ENCODE results near the gene KLHDC4.

The KLHDC4 gene

DNA sequence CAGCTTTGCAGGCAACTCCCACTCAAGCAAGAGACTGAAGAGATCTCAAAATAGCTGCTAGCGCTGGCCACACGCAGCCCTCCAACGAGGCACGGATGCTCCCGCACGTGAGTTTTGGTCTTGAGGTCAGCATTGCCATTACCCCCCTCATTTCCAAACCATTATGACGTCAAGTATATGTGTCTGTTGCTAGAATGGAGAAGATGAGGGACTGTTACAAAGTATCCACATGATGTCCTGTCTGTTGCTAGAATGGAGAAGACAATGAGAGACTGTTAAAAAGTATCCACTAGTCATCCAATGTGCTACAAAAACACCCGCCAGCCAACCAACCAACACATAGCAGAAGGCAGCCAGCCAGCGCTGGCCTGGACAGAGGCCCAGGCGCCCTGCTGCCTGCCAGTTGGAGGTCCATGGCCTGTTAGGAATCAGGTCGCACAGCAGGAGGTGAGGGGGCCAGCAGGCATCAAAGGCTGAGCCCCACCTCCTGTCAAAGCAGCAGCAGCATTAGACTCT lies 24.8 kb downstream of the KLHDC4 start:
- TF ChIP-seq, protein P1, sequence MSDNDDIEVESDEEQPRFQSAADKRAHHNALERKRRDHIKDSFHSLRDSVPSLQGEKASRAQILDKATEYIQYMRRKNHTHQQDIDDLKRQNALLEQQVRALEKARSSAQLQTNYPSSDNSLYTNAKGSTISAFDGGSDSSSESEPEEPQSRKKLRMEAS (IDR thresholded peaks at IDR 0.05; ENCODE audit: low read depth, low read length), result no peak
- TF ChIP-seq MYC (IDR thresholded peaks at IDR 0.05; ENCODE audit: low read depth, low read length) (no peak), POLR2A (IDR thresholded peaks at IDR 0.05; ENCODE audit: extremely low read depth, insufficient read length) (no peak)
- TF ChIP-seq, protein P2, sequence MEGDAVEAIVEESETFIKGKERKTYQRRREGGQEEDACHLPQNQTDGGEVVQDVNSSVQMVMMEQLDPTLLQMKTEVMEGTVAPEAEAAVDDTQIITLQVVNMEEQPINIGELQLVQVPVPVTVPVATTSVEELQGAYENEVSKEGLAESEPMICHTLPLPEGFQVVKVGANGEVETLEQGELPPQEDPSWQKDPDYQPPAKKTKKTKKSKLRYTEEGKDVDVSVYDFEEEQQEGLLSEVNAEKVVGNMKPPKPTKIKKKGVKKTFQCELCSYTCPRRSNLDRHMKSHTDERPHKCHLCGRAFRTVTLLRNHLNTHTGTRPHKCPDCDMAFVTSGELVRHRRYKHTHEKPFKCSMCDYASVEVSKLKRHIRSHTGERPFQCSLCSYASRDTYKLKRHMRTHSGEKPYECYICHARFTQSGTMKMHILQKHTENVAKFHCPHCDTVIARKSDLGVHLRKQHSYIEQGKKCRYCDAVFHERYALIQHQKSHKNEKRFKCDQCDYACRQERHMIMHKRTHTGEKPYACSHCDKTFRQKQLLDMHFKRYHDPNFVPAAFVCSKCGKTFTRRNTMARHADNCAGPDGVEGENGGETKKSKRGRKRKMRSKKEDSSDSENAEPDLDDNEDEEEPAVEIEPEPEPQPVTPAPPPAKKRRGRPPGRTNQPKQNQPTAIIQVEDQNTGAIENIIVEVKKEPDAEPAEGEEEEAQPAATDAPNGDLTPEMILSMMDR (IDR thresholded peaks at IDR 0.05; ENCODE audit: low read depth, low read length), result no peak
- H3K4me3 ChIP-seq (ENCODE audit: low read depth, low read length), result no peak overlapping the region
- DNase-seq (ENCODE audit: low read depth), result no peak

DNA sequence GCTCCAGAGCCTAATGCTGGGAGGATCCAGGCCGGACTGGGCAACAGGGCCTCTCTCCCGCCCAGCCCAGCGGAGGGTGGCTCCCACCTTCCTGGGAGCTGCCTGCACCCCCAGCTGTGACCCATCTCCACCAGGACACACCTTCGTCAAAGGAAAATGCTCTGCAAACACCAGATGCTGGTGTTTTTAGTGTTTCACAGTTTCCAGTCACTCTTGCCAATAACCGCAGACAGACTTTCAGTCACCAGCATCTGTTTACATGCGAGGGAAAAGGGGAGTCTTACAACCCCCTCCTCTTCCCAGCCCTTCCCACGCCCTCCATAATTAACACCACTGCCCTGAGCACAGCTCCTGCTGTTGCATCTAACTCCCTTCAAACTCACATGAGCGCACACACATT lies 25.3 kb downstream of the KLHDC4 start:
- TF ChIP-seq, protein P2 (IDR thresholded peaks at IDR 0.05; ENCODE audit: low read depth, low read length), result no peak
- TF ChIP-seq, protein P1 (IDR thresholded peaks at IDR 0.05; ENCODE audit: low read depth, low read length), result no peak
- TF ChIP-seq MYC (IDR thresholded peaks at IDR 0.05; ENCODE audit: low read depth, low read length), result no peak
- TF ChIP-seq POLR2A (IDR thresholded peaks at IDR 0.05; ENCODE audit: extremely low read depth, insufficient read length), result no peak
- no peak for DNase-seq (ENCODE audit: low read depth)
- no peak overlapping the region for H3K4me3 ChIP-seq (ENCODE audit: low read depth, low read length)

DNA sequence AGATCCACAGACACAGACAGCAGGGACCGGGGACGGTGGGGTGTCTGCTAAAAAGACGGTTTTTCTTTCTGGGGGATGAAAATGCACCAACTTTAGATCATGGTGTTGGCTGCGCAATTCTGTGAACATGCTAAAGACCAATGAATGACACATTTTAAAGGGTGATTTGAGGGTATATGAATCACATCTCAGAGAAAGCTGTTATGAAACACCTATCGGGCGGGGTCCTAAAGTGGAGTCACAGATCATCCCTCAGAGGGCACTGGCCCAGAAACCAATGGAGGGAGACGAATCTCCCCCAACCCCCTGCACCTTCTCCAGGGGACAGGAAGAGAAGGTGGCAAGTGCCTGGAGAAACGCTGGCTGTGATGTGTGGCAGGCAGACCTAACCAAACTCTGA lies 26.0 kb downstream of the KLHDC4 start:
- no peak overlapping the region for H3K4me3 ChIP-seq (ENCODE audit: low read depth, low read length)
- TF ChIP-seq, protein P1 (IDR thresholded peaks at IDR 0.05; ENCODE audit: low read depth, low read length), result no peak
- TF ChIP-seq POLR2A (IDR thresholded peaks at IDR 0.05; ENCODE audit: extremely low read depth, insufficient read length), result no peak
- TF ChIP-seq, protein P2 (IDR thresholded peaks at IDR 0.05; ENCODE audit: low read depth, low read length), result no peak
- no peak for DNase-seq (ENCODE audit: low read depth)

DNA sequence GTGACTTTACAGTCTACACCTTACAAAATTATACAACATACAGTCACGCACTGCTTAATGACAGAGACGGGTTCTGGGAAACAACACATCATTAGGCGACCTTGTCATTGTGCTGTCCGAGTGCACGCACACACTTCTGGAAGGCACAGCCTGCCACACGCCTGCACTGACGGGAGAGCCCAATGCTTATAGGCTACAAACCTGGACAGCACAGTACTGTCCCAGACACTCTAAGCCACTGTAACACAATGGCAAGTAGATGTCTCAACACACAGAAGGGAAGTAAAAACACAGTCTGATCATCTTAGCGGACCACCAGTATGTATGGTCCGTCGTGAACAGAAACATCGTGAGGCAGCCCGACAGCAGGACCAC lies 29.8 kb downstream of the KLHDC4 start:
- TF ChIP-seq, protein P1 (IDR thresholded peaks at IDR 0.05; ENCODE audit: low read depth, low read length), result no peak
- TF ChIP-seq MYC (IDR thresholded peaks at IDR 0.05; ENCODE audit: low read depth, low read length) (no peak), POLR2A (IDR thresholded peaks at IDR 0.05; ENCODE audit: extremely low read depth, insufficient read length) (no peak)
- TF ChIP-seq, protein P2 (IDR thresholded peaks at IDR 0.05; ENCODE audit: low read depth, low read length), result no peak
- H3K4me3 ChIP-seq (ENCODE audit: low read depth, low read length), result no peak overlapping the region
- no peak for DNase-seq (ENCODE audit: low read depth)

DNA sequence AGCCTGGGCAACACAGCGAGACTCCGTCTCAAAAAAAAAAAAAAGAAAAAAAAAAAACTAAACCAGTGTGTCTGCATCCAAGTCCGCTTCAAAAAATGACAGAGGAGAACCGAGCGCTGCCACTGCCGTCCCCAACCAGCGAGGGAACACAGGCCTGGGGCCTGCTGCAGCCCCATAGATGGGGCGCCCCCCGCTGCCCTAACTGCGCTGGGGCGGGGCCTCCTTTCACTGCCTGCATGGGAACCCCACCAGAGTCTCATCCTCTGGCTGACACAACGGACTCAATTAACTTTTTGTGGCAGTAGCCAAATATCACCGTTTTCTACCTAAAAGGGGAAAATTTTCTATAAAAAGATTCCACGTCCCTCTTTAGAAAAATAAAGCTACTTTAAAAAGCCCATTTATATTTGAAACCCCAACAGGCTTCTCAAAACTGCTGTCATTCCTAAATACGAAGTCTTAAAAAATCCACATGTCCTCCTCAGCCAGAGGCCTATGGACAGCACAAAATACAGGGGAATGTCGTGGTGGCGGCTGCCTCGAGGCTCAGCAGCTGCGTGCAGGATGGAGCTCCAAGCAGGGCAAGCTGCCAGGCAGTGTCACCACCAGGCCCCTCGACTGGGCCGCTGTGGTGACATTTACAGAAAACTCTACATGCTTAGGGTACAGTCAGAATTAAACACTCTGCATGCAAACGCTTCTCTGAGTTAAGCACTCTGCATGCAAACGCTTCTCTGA lies 30.3 kb downstream of the KLHDC4 start:
- TF ChIP-seq MYC (IDR thresholded peaks at IDR 0.05; ENCODE audit: low read depth, low read length) (no peak), POLR2A (IDR thresholded peaks at IDR 0.05; ENCODE audit: extremely low read depth, insufficient read length) (no peak)
- TF ChIP-seq, protein P2 (IDR thresholded peaks at IDR 0.05; ENCODE audit: low read depth, low read length), result peak; percentile 8
- no peak for DNase-seq (ENCODE audit: low read depth)
- no peak overlapping the region for H3K4me3 ChIP-seq (ENCODE audit: low read depth, low read length)
